GM10266 (cell line): ENCODE measurements around the gene GALNT9.

Source experiments
- DNase-seq: peaks from one replicate; pipeline ENCODE4 v3.0.0; 2012; ENCODE audit errors: extremely low spot score
- CTCF ChIP-seq: IDR thresholded peaks from 2 replicates; pipeline ENCODE4 v1.5.1; 2012; ENCODE audit warnings: mild to moderate bottlenecking, low read depth; ENCODE audit not compliant: control insufficient read depth, insufficient read depth; ENCODE audit errors: missing control alignments

Gene GALNT9

GRCh38 chr12:132172619-132173018 is 156.8 kb downstream of the GALNT9 start:
- DNase-seq, result no peak
- TF ChIP-seq CTCF, result no peak

DNA sequence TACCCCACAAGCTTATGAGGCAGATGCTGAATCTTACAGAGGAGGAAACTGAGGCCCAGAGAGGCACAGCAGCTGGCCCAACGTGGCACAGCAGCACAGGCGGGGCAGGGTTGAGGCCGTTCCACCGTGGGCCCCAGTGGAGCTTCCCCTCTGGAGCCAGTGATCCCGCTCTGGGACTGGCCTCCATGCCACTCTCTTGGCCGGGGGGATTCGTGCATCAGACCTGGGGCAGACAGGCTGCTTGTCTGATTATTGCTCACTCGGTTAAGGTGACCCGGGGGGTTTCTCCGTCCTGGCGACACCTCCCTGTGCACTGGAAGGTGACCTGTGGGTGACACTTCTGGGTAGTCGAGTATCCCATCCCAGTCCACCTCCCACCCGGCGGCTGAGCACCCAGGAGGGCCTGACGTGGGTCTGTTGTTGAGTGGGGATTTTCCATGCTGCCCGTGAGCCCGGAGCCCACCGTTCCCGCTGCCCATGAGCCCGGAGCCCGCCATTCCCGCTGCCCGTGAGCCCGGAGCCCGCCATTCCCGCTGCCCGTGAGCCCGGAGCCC is 157.3 kb downstream of the GALNT9 start:
- TF ChIP-seq CTCF, result no peak
- DNase-seq, result no peak

- no peak for DNase-seq
- TF ChIP-seq CTCF, result no peak
Observed at GRCh38 chr12:132171293-132171967, 158.0 kb downstream of the GALNT9 start.

GRCh38 chr12:132170637-132171292 is 158.6 kb downstream of the GALNT9 start:
- TF ChIP-seq CTCF, result no peak
- no peak for DNase-seq

- no peak for TF ChIP-seq CTCF
- no peak for DNase-seq
Observed at GRCh38 chr12:132170094-132170636, 159.2 kb downstream of the GALNT9 start.

GRCh38 chr12:132169376-132169775 is 160.0 kb downstream of the GALNT9 start:
- DNase-seq, result no peak
- no peak for TF ChIP-seq CTCF
